GM12878 (cell line): ENCODE data around the gene ST6GALNAC3. TPM values are rescaled to one million over a fixed set of nuclear protein-coding genes. Genes with fewer than 3 reads are reported as not detected.

Experiments used
- ATAC-seq: fragments of 200-7000 bp; cut with Tn5 transposase; 3 replicates; pipeline ENCODE4 v1.9.1; 2020; ENCODE audit warnings: mild to moderate bottlenecking, moderate library complexity
- BruUV-seq: library from RNA; stranded (reverse); fragments of 400-500 nt; replicated peaks from 2 replicates; lab custom pipeline; 2021; lab: Mats Ljungman, UMichigan
- CTCF ChIA-PET: fragments of 300-600 bp; sonication (Branson Sonifier 250); formaldehyde crosslinking; extraction: SDS; loops from one replicate; lab custom pipeline; 2021; ENCODE audit warnings: inconsistent platforms; lab: Yijun Ruan, JAX
- POLR2A ChIA-PET: fragments of 350-600 bp; formaldehyde crosslinking; extraction: SDS; loops from one replicate; lab custom pipeline; 2021; ENCODE audit warnings: inconsistent platforms; lab: Charles Lee
- RAD21 ChIA-PET: fragments of 300-600 bp; sonication (Branson Sonifier 250); formaldehyde crosslinking; loops from one replicate; lab custom pipeline; 2023; ENCODE audit warnings: antibody characterized with exemption; ENCODE audit not compliant: unreplicated experiment; lab: Charles Lee
- SMC1A ChIA-PET: fragments of 300-600 bp; sonication (Branson Sonifier 250); formaldehyde crosslinking; loops from one replicate; lab custom pipeline; 2023; ENCODE audit not compliant: unreplicated experiment, uncharacterized antibody; lab: Charles Lee
- DNase-seq: peaks from one replicate; pipeline ENCODE4 v3.0.0-alpha.2; 2011; ENCODE audit warnings: low read depth, low spot score
- FAIRE-seq: peaks from 3 replicates; lab custom pipeline; 2011; peaks lifted over from hg19 to GRCh38; lab: Jason Lieb, UNC
- H2AFZ ChIP-seq: 2 replicates; pipeline ENCODE4 v1.6.0; 2011; ENCODE audit warnings: low read depth, low read length, control low read depth; ENCODE audit not compliant: control insufficient read depth
- H3K27ac ChIP-seq: 2 replicates; pipeline ENCODE4 v1.5.1; 2011; ENCODE audit warnings: control low read depth; ENCODE audit not compliant: control insufficient read depth, insufficient read depth
- H3K27me3 ChIP-seq, 2 experiments: replicated peaks in 1 of 2; 2 replicates each; pipeline versions ENCODE4 v1.6.0 to v1.6.1; 2011; ENCODE audit warnings: low read length in 1 of 2; ENCODE audit not compliant: control insufficient read depth in 2 of 2, insufficient read depth in 2 of 2
- H3K36me3 ChIP-seq, 2 experiments: 2 replicates each; pipeline ENCODE4 v1.5.1; 2011; ENCODE audit warnings: low read length in 1 of 2; ENCODE audit not compliant: control insufficient read depth in 2 of 2, insufficient read depth in 2 of 2
- H3K4me1 ChIP-seq: 2 replicates; pipeline ENCODE4 v1.6.1; 2011; ENCODE audit warnings: mild to moderate bottlenecking, low read length, moderate library complexity, mixed read lengths; ENCODE audit not compliant: control insufficient read depth, insufficient read depth
- H3K4me2 ChIP-seq: 2 replicates; pipeline ENCODE4 v1.6.0; 2011; ENCODE audit warnings: control low read depth; ENCODE audit not compliant: control insufficient read depth, insufficient read depth
- H3K4me3 ChIP-seq: fragments of 200-600 bp; sonication (generic); 2 replicates; pipeline ENCODE4 v1.5.1; 2016
- H3K79me2 ChIP-seq: 2 replicates; pipeline ENCODE4 v1.6.0; 2011; ENCODE audit warnings: low read length; ENCODE audit not compliant: control insufficient read depth, insufficient read depth
- H3K9ac ChIP-seq: 2 replicates; pipeline ENCODE4 v1.8.0; 2011; ENCODE audit warnings: low read length, control low read depth, mixed read lengths; ENCODE audit not compliant: control insufficient read depth, insufficient read depth
- H3K9me3 ChIP-seq: replicated peaks from 3 replicates; pipeline ENCODE4 v1.5.1; 2011; ENCODE audit warnings: mild to moderate bottlenecking, low read length; ENCODE audit not compliant: control insufficient read depth, insufficient read depth
- H4K20me1 ChIP-seq: 2 replicates; pipeline ENCODE4 v1.6.0; 2011; ENCODE audit not compliant: control insufficient read depth, insufficient read depth
- ATF2 ChIP-seq: IDR thresholded peaks from 2 replicates; pipeline ENCODE4 v1.6.1; 2012; ENCODE audit warnings: low read length, inconsistent platforms
- ATF7 ChIP-seq: fragments of 450-650 bp; IDR thresholded peaks from 2 replicates; pipeline ENCODE4 v1.6.1; 2016; ENCODE audit warnings: low read depth, mild to moderate bottlenecking
- CUX1 ChIP-seq: IDR thresholded peaks from 2 replicates; pipeline ENCODE4 v1.6.1; 2012; ENCODE audit warnings: improper control_type of control experiment, low read depth, low read length; ENCODE audit not compliant: insufficient replicate concordance
- HDAC2 ChIP-seq: fragments of 200-600 bp; sonication (generic); IDR thresholded peaks from 2 replicates; pipeline ENCODE4 v1.6.1; 2017
- MEF2A ChIP-seq: IDR thresholded peaks from 2 replicates; pipeline ENCODE4 v1.6.1; 2011; ENCODE audit warnings: low read depth, mild to moderate bottlenecking, low read length, moderate library complexity; ENCODE audit not compliant: insufficient read depth
- MXI1 ChIP-seq: fragments of 150-350 bp; IDR thresholded peaks from 2 replicates; pipeline ENCODE4 v1.6.1; 2011; ENCODE audit warnings: low read depth, mild to moderate bottlenecking, inconsistent platforms, low read length, improper control_type of control experiment
- MYC ChIP-seq: IDR thresholded peaks from 2 replicates; pipeline ENCODE4 v1.6.1; 2011; ENCODE audit warnings: mild to moderate bottlenecking, low read length, moderate library complexity, inconsistent platforms; ENCODE audit not compliant: insufficient read depth, insufficient replicate concordance, insufficient read length, severe bottlenecking
- NFYA ChIP-seq: IDR thresholded peaks from 2 replicates; pipeline ENCODE4 v1.6.1; 2011; ENCODE audit warnings: low read depth, mild to moderate bottlenecking, low read length, improper control_type of control experiment, borderline replicate concordance
- SRF ChIP-seq, 2 experiments: IDR thresholded peaks; 2 replicates each; pipeline ENCODE4 v1.6.1; 2011; ENCODE audit warnings: low read depth in 2 of 2, low read length in 2 of 2, mild to moderate bottlenecking in 1 of 2, moderate library complexity in 1 of 2
- USF2 ChIP-seq: IDR thresholded peaks from 2 replicates; pipeline ENCODE4 v1.6.1; 2011; ENCODE audit warnings: low read depth, low read length, improper control_type of control experiment, borderline replicate concordance
- ZNF217 ChIP-seq: fragments of 450-650 bp; IDR thresholded peaks from 2 replicates; pipeline ENCODE4 v1.6.1; 2017; ENCODE audit warnings: antibody characterized with exemption, mild to moderate bottlenecking
- ZNF274 ChIP-seq: IDR thresholded peaks from one replicate; pipeline ENCODE4 v1.8.0; 2011; ENCODE audit not compliant: insufficient read length, insufficient read depth
- ZNF687 ChIP-seq: fragments of 450-650 bp; IDR thresholded peaks from 2 replicates; pipeline ENCODE4 v1.6.1; 2017; ENCODE audit warnings: mild to moderate bottlenecking, moderate library complexity
- WGBS: methylation state at CpG from one replicate; pipeline ENCODE4 v1.1.6; 2016; ENCODE audit warnings: low lambda C conversion rate; ENCODE audit not compliant: insufficient replicate concordance, insufficient coverage; ENCODE audit errors: missing lambda C conversion rate; 5-methylcytosine and 5-hydroxymethylcytosine counted together
- in situ Hi-C: fragments of 300-500 bp; cut with MboI; formaldehyde crosslinking; loops from 9 replicates; pipeline ENCODE4 v1.14.3; 2018; ENCODE audit warnings: mixed read lengths
- intact Hi-C: fragments of 100-400 bp; cut with micrococcal nuclease; formaldehyde crosslinking; loops from one replicate; pipeline ENCODE4 v1.14.2; 2022; ENCODE audit not compliant: unreplicated experiment
- polyA plus RNA-seq, 11 experiments: library from polyadenylated mRNA; depleted of rRNA in 4 of 11; unstranded in 6 of 11; stranded (reverse) in 5 of 11; fragments of >200 nt; fragmentation: Nextera tagmentation in 4 of 11; fragmentation: Illumina TruSeq in 1 of 11; extraction: Ambion mirVana in 4 of 11; extraction: Trizol in 1 of 11; gene quantifications; 1 replicate in 1 of 11; 2 replicates in 10 of 11; pipeline versions ENCODE4 v1.2.1 to v1.2.3, GENCODE V29; 2011 to 2016; ENCODE audit warnings: inconsistent platforms in 2 of 11, missing spikeins in 2 of 11, low read depth in 1 of 11
- total RNA-seq, 4 experiments: library from RNA; depleted of rRNA in 3 of 4; stranded (reverse); fragments of >200 nt in 3 of 4; fragmentation: Illumina TruSeq in 1 of 4; extraction: Trizol in 1 of 4; gene quantifications; 2 replicates each; pipeline versions ENCODE4 v1.2.1 to v1.2.3, GENCODE V29; 2013 to 2021

The ST6GALNAC3 gene
- total and polyA plus RNA-seq, 10 of the 15 experiments (the other 5 are each of a cell fraction or from before 2014, with no cell fraction given): 0.04 to 0.68 (median 0.18) TPM; not detected in 3

- no peak overlapping the region for H3K27ac ChIP-seq
- SMC1A ChIA-PET: no interaction called here
- no peak overlapping the region for H2AFZ ChIP-seq
- intact Hi-C loops (loop anchor here (2.0 kb wide), 1 partner anchor 20 kb away; no protein-coding TSS in a partner anchor), in situ Hi-C loops (no loop called here)
- H3K79me2 ChIP-seq: no peaks in the 10 kb centered on the region
- no peaks in the 10 kb centered on the region for H3K27me3 ChIP-seq
- no peaks in the 10 kb centered on the region for H3K9me3 ChIP-seq
- no peak overlapping the region for H3K9ac ChIP-seq
- FAIRE-seq: no peak
- no peaks in the 10 kb centered on the region for H4K20me1 ChIP-seq
- no peaks in the 10 kb centered on the region for H3K4me1 ChIP-seq
- H3K4me2 ChIP-seq: no peak overlapping the region
- 17% methylated on average over 3 of the region's 3 CpGs for WGBS
- H3K4me3 ChIP-seq: no peak overlapping the region
- BruUV-seq: no TSS peak
- no peak for ATAC-seq
- CTCF ChIA-PET: interaction anchor here (0.6 kb wide), 1 partner anchor 855 kb away, joined by 3 read pairs; no protein-coding TSS in a partner anchor
- no peaks in the 10 kb centered on the region for H3K36me3 ChIP-seq
- no peak for DNase-seq
- RAD21 ChIA-PET: no interaction called here
- POLR2A ChIA-PET: no interaction called here
- no peak for TF ChIP-seq ATF2
- TF ChIP-seq MXI1: no peak
- TF ChIP-seq SRF (IDR thresholded peaks at IDR 0.05; ENCODE audit: low read depth in 2 of 2, low read length in 2 of 2): no peak
- no peak for TF ChIP-seq ZNF687
- no peak for TF ChIP-seq CUX1
- no peak for TF ChIP-seq ATF7
- no peak for TF ChIP-seq NFYA
- no peak for TF ChIP-seq ZNF274
- no peak for TF ChIP-seq ZNF217
- TF ChIP-seq MYC: no peak
- TF ChIP-seq HDAC2: no peak
- no peak for TF ChIP-seq MEF2A
- TF ChIP-seq USF2: no peak
These were observed 224.5 kb downstream of the ST6GALNAC3 start for GRCh38 chr1:76299036-76299435.
